GM19193 (cell line): ENCODE data around the gene MIDN.

Source experiments
- POLR2A ChIP-seq: IDR thresholded peaks from 4 replicates; pipeline ENCODE4 v1.6.1; 2011; ENCODE audit not compliant: insufficient read depth, insufficient read length; ENCODE audit errors: extremely low read depth

MIDN gene

GRCh38 chr19:1307320-1307719 is 58.9 kb downstream of the MIDN start:
- no peak for TF ChIP-seq POLR2A

DNA sequence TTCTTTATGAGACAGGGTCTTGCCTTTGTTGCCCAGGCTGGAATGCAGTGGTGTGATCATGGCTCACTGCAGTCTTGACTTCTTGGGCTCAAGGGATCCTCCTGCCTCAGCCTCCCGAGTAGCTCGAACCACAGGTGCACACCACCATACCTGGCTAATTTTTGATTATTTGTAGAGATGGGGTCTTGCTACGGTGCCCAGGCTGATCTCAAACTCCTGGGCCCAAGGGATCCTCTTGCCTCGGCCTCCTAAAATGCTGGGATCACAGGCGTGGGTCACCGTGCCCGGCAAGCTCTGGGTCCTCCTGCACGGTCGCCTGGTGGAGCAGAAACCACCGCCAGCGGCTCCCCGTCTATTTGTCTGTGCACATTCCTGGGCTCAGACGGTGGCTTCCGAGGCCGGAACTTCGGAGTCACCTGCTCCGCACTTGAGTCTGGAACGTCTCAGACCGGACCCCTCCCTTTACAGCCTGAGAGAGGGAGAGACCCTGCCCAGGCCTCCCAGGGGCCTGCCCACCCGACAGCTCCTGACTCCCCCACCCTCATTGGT is 59.4 kb downstream of the MIDN start:
- TF ChIP-seq POLR2A: no peak

GRCh38 chr19:1308718-1309117 is 60.3 kb downstream of the MIDN start:
- no peak for TF ChIP-seq POLR2A
